CD4-positive, alpha-beta T cell treated with Interleukin-17A for 4 hours (primary cell): ENCODE data around the gene NUP50.

ENCODE experiments used
- DNase-seq: peaks from one replicate; pipeline ENCODE4 v3.0.0-alpha.2; 2020; ENCODE audit warnings: mixed read lengths

NUP50 gene

DNA sequence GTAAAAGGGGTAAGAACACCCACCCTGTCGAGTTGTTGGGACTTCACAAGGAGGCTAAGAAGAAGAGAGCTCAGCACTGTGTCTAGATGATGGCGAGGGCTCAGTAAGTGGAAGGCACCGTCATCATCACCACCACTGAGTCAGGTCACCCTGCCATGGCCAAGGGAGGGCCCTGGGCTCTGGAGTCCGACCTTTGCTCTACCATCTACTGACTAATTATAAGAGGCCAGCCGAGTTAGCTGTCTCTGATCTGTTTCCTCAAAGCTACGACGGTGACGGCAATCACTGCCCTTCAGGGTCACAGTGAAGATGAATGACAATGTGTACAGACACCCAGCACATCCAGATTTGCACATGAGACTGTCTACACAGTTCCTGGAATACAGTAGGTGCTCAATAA is 47.7 kb downstream of the NUP50 start:
- DNase-seq = no peak

DNA sequence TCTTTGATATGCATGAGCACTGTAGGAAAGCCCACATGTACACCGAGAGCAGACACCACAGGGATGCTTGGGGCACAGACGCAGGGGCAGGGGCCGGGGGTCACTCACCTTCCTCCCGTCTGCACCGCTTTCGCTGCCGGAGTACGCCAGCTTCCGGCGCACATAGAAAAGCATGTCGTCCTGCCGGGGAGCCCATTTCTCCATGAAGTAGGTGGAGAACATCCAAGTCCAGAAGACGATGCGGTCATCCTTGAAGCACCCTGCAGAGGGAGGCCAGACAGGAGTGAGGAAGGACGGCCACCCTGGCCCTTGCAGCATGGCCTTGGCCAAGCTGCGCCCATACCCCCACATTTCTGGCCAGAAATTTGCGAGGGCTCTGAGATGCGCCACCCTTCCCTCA is 48.1 kb downstream of the NUP50 start:
- no peak for DNase-seq

DNA sequence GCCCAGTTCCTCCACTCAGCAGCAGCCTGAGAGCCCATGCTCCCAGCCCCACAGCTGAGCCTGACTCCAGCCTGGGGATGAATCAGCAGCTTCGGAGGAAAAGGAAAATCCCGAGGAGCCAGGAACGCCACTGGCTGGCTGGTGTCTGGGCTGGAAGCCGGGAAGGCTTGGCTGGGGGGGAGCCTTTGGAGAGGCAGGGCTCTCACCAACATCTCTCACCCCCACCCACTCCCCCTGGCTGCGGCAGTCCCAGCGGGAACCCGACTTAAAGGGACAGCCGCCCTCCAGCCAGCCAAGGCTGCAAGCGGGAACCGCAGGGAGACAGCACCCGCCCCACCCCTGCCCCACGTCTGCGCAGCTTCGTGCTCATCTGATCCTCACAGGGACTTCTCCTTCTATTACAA is 48.6 kb downstream of the NUP50 start:
- DNase-seq = no peak

DNA sequence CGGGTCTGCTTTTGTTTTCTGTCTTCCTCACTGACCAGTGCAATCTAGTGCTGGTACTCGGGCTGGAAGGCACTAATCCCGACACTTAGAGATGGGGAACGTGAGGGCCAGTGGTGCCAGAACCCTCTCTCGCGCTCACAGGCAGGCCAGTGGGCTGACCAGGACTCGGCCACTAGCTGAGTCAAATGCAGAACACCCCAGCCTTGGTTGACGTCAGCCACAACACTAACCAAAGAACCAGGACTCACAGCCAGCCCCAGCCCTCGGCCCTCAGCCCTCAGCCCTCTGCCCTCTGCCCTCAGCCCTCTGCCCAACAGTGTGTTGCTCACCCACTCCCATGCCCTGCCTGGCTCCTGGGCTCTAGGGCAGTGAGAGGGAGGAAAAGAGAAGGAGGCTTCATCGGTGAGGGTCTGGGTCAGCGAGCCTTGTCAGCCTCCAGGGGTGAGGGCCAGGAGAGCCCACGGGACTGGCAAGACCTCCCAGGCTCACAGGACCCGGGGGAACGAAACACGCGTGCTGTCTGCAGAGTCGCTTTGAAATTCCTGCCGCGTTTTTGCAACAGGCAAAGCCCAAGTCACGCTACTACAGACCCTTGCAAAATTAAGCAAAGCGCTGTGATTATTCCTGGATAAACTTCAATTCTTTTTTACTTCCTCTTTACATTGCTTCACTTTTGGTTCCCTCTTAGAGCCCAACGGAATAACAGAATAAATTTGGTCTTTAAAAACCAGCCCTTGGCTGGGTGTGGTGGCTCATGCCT is 49.4 kb downstream of the NUP50 start:
- no peak for DNase-seq

DNA sequence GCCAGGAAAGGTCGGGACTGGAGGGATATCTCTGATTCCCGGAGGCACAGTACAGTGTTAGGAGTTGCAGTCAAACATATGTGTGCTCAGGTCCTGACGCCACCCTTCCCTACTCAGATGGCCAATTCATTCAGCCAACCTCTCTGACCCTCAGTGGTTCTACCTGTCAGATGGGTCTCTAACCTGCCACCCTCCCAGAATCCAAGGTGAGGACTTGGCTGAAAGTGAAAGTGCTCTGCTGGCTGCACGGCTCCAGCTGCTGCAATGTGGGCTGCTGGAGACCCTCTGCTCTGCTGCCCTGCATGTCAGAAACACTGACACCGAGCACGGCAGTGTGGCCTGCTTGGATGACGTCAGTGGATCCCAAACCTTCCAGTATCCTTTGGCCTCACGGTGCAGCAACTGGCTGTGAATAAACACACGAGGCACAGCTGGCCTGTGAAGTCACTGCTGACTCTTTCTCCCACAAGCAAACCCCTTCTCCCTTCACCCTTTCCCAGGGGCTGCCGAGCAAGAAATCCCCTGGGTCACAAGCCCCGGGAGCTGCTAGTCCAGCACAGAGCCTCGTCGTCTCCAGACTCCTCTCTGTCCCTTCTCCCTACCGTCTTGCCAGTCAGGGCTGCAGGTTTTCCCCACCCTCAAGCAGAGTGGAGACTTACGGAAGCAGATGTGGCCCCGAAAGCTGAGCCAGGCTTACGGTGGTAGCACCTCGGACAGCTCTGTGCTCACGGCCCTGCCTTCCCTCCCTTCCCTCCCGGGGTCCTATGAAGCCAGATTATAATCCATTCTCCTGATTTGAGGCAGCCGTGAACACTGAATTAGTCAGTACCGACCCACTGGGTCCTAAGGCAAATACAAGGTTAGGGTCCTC is 52.6 kb downstream of the NUP50 start:
- no peak for DNase-seq

DNA sequence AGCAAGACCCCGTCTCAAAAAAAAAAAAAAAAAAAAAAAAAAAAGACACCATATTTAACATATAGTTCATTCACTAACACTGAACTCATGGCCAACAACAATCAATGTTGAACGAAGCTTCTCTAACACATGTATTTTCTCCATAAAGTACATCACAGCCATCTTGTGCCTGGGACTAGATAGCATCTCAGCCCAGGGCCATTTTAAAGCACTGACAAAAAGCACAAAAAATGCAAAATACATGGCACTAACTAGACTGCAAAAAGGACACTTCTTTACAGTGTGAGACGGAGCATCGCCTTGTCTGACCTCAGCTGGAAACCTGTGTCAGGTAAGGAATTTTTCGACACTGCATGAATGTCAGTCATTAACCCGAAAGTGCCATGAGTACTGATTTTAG is 53.6 kb downstream of the NUP50 start:
- DNase-seq = no peak

DNA sequence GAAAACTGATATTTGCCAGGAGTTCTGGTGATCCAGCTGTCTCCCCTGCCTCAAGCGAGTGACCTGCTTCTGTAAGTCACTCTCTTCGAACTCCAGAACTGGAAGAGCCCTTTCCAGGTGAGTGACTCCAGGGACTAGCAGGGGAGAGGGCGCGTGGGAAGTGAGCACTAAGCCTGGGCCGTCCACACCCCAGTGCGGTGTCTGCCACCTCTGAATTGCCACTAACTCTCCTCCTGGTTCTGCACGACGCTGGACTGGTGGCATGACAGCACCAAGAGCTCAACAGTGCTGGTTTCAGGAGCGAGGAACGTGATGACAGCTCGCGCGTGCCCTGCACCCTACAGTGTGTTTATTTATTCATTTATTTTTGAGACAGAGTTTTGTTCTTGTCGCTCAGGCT is 54.1 kb downstream of the NUP50 start:
- DNase-seq = no peak

GRCh38 chr22:45218976-45219375 is 55.3 kb downstream of the NUP50 start:
- no peak for DNase-seq

DNA sequence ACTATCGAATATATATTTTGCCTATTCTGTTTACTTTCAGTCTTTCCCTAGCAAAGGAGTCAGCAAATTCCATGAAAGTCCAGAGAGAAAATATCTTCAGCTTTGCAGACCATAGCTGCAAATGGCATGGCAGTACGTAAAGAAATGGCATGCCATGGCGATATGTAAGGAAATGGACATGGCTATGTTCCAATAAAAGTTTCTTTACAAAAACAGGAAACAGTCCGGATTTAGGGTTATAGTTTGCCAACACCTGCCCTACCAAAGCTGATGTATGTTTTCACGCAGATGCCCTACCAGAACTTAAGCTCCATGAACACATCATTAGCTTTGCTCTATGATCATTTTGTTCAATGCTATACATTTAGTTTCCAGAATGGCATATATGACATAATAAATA is 57.5 kb downstream of the NUP50 start:
- no peak for DNase-seq

DNA sequence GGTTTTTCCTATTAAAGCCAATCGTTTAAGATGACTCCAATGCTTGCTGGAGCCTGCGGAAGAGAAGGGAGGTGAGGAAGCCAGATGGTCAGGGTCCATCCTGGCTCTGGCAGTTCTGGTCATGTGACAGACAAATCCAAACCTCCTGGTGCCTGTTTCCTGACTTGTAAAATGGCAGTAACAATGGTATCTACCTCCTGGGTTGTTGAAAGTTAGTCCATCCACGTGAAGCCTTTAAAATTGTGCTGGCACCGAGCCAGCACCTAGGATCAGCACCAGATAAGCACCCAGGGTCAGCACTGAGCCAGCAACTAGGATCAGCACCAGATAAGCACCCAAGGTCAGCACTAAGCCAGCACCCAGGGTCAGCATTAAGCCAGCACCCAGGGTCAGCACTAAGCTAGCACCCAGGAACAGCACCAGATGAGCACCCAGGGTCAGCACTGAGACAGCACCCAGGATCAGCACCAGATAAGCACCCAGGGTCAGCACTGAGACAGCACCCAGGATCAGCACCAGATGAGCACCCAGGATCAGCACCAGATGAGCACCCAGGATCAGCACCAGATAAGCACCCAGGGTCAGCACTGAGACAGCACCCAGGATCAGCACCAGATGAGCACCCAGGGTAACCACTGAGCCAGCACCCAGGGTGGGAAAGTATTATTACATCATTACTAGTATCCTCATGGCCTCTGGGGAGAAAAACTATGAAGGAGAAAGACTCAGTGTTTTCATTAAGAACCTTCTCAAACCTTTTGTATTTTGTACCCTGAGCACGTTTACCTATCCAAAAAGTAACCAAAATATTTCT is 59.8 kb downstream of the NUP50 start:
- no peak for DNase-seq

DNA sequence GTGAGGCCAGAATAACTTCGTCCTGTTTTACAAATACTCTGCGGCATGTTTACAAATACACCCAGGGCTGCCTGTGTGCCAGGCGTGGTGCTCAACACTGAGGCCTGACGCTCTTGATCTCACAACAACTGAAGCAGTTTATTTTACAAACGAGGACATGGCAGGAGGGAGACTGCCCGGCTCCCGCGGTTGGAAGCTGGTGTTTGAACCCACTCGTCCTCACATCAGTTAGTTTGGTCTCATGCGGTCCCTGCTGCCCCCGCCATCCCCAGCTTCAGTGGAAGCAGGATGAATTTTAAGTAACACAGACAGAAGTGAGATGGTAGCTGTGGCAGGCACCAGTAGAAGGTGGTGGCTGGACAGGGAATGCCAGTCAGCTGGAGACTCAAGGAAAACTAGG is 60.6 kb downstream of the NUP50 start:
- no peak for DNase-seq

GRCh38 chr22:45224988-45225731 is 61.4 kb downstream of the NUP50 start:
- DNase-seq = no peak

GRCh38 chr22:45225732-45226502 is 62.2 kb downstream of the NUP50 start:
- DNase-seq = no peak

DNA sequence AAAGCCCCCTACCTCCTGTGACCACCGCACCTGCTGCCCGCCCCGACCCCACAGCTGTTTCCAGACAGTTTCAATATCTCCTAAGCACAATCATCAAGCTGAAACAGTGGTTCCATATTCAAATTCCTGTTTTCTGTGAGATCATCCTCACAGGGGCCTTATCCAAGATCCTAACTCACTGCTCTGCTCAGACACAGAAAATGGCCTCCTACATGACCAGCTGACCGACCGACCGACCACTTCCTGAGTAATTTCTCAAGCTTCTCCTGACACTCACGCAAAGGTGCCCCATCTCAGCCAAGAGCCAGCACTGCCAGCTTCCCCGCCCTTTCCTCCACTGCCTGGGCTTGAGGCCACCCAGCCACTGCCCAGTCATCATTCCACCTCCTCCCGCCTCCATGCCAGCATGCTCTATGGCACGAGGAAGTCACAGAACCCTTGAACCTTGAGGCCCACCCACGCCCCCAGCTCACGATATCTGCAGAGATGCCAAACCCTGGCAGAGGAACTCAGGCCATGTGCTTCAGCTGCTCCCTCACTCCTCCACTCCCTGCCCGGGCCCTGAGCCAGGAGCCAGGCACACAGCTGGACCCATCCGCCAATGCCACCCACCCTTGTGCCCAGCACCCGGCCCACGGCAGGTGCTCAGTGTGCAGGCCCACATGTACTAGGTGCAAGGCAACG is 62.9 kb downstream of the NUP50 start:
- DNase-seq = no peak

DNA sequence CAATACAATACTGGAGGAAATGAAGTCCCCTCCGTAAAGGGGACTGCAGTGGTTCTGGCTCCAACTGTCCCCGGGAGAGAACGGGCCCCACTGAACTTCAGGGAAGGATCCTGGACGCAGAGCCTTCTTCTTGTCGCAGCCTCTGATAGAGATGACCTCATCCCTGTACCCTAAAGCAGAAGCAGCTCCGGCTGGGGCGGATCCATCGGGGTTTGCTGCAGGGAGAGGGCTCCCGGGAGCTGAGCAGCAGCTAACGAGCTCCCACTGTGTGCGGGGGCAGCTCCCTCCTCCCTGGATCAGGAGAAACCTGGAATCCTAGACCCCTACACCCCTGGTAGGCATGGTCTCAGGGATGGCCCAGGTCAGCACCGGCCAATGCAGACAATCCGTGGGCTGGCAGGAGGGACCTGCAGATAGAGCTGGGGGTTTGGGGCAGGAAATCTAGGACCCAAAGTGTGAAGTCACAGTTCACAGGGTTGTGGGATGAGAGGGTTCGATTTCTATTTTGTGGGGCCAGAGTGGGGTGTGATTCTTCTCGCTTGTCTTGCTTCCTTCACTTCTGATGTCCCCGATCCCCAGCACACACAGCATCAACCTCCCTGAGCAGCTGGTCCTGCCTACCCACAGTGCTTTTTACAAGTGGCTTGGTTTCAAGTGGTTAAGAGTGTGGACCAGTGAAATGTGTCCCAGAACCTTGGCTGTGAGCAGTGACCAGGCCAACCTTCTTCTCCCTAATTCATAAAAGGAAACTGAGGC is 64.1 kb downstream of the NUP50 start:
- no peak for DNase-seq

DNA sequence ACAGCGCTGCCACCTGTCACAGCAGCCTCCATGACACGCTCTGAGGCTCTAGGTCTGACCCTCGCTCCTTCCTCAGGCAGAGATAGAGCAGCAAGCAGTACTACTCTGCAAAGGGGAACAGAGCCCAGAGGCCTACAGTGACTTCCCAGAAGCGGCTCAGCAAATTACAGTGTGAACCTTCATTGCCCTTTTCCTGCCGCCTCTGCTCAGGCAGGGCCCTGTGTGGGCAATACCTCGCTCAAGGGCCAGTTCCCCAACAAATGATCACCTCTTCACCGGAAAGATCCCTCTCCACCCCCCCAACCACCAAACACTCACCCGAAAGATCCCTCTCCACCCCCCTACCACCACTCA is 64.7 kb downstream of the NUP50 start:
- DNase-seq = no peak

- no peak for DNase-seq
Observed at GRCh38 chr22:45229181-45229580, 65.5 kb downstream of the NUP50 start.

DNA sequence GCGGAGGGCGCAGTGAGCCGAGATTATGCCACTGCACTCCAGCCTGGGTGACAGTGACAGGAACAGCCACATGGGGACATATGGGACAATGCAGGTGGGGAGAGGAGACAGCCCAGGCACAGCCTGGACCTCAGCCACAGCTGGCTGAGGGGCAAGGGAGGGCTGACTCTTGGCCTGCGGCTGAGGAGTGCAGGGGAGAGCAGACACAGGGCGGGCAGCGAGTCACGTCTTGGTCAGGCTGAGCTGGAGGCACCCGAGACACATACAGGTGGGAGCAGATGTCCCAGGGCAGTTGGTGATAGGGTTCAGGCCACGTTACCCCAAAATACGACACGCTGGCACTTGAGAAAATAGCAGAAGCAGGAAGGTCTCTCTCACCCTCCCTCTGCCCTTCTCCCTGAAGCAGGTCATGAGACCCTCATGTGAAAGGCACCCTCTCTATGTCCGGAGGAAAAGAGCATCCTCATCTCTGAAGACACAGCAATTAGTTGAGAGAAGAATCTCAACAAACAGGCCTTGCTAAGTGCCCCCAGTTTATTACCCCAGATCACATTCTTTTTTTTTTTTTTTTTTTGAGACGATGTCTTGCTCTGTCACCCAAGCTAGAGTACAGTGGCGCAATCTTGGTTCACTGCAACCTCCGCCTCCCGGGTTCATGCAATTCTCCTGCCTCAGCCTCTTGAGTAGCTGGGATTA is 66.4 kb downstream of the NUP50 start:
- DNase-seq = no peak

- no peak for DNase-seq
Observed at GRCh38 chr22:45231293-45231692, 67.6 kb downstream of the NUP50 start.

GRCh38 chr22:45233386-45233785 is 69.7 kb downstream of the NUP50 start:
- no peak for DNase-seq
